A549 (cell line): ENCODE data around the gene MON1B. TPM values are rescaled to one million over a fixed set of nuclear protein-coding genes. Genes with fewer than 3 reads are reported as not detected.

ENCODE experiments used
- ATAC-seq, 2 experiments: fragments of 200-7000 bp in 1 of 2; fragments of >200 bp in 1 of 2; cut with Nextera tagmentation in 1 of 2; cut with Tn5 transposase in 1 of 2; 3 replicates each; pipeline versions ENCODE4 v1.8.0 to v1.9.1; 2018 to 2020; ENCODE audit warnings: mild to moderate bottlenecking in 1 of 2, moderate library complexity in 1 of 2
- CTCF ChIA-PET: fragments of 300-600 bp; sonication (Branson Sonifier 250); formaldehyde crosslinking; extraction: SDS; loops from one replicate; lab custom pipeline; 2021; ENCODE audit warnings: antibody characterized with exemption, inconsistent platforms; lab: Yijun Ruan, JAX
- POLR2A ChIA-PET: fragments of 350-600 bp; formaldehyde crosslinking; extraction: SDS; loops from one replicate; lab custom pipeline; 2021; ENCODE audit warnings: antibody characterized with exemption, inconsistent platforms; lab: Yijun Ruan, JAX
- DNase-seq, 2 experiments: peaks; one replicate each; pipeline versions ENCODE4 v3.0.0 to v3.0.0-alpha.2; 2011 to 2016; ENCODE audit warnings: low read depth in 1 of 2, low spot score in 1 of 2
- FAIRE-seq: peaks from 2 replicates; lab custom pipeline; 2011; peaks lifted over from hg19 to GRCh38; lab: Jason Lieb, UNC
- H3K27ac ChIP-seq, 2 experiments: fragments of >200 bp; sonication (Bioruptor Twin); formaldehyde crosslinking; 3 replicates each; pipeline ENCODE4 v1.5.1; 2016 to 2017
- H3K4me1 ChIP-seq: fragments of >200 bp; sonication (Bioruptor Twin); formaldehyde crosslinking; 3 replicates; pipeline ENCODE4 v1.6.1; 2016
- H3K4me2 ChIP-seq: fragments of >200 bp; sonication (Bioruptor Twin); formaldehyde crosslinking; 3 replicates; pipeline ENCODE4 v1.6.1; 2016
- H3K4me3 ChIP-seq: fragments of >200 bp; sonication (Bioruptor Twin); formaldehyde crosslinking; 3 replicates; pipeline ENCODE4 v1.5.1; 2016
- H3K9me3 ChIP-seq: fragments of >200 bp; sonication (Bioruptor Twin); formaldehyde crosslinking; 3 replicates; pipeline ENCODE4 v1.6.1; 2016
- ATOH8 ChIP-seq: fragments of 250-450 bp; sonication (Bioruptor Pico); IDR thresholded peaks from 2 replicates; pipeline ENCODE4 v1.5.0; 2020; ENCODE audit warnings: low read depth, mild to moderate bottlenecking, moderate library complexity
- CBX8 ChIP-seq: fragments of 200-600 bp; sonication (generic); IDR thresholded peaks from 2 replicates; pipeline ENCODE4 v1.6.1; 2016
- CEBPB ChIP-seq, 2 experiments: fragments of >200 bp in 1 of 2; sonication (Bioruptor Twin) in 1 of 2; formaldehyde crosslinking in 1 of 2; IDR thresholded peaks; 2 replicates each; pipeline ENCODE4 v1.6.1; 2012 to 2016
- CHD2 ChIP-seq: fragments of 150-350 bp; IDR thresholded peaks from 2 replicates; pipeline ENCODE4 v1.6.1; 2014; ENCODE audit warnings: low read length; ENCODE audit not compliant: partially characterized antibody
- E2F6 ChIP-seq: IDR thresholded peaks from 2 replicates; pipeline ENCODE4 v1.6.1; 2012; ENCODE audit warnings: low read depth, borderline replicate concordance
- ELK1 ChIP-seq: fragments of 150-350 bp; IDR thresholded peaks from 2 replicates; pipeline ENCODE4 v1.6.1; 2014; ENCODE audit warnings: low read depth, mild to moderate bottlenecking, low read length
- HDAC2 ChIP-seq: fragments of 200-600 bp; sonication (generic); IDR thresholded peaks from 2 replicates; pipeline ENCODE4 v1.6.1; 2016
- HOXB5 ChIP-seq: fragments of 250-450 bp; sonication (Bioruptor Pico); IDR thresholded peaks from 2 replicates; pipeline ENCODE4 v1.5.0; 2020; ENCODE audit warnings: mild to moderate bottlenecking, moderate library complexity
- NPAS2 ChIP-seq: fragments of 250-450 bp; sonication (Bioruptor Pico); IDR thresholded peaks from 2 replicates; pipeline ENCODE4 v1.8.0; 2022; ENCODE audit warnings: mild to moderate bottlenecking, moderate library complexity, borderline replicate concordance
- PHF8 ChIP-seq: fragments of 200-600 bp; sonication (generic); IDR thresholded peaks from 2 replicates; pipeline ENCODE4 v1.6.1; 2016; ENCODE audit warnings: low read depth, mild to moderate bottlenecking, antibody characterized with exemption, moderate library complexity, borderline replicate concordance
- POLR2A ChIP-seq: IDR thresholded peaks from 2 replicates; pipeline ENCODE4 v1.6.1; 2012; ENCODE audit warnings: mild to moderate bottlenecking, low read length
- RFX5 ChIP-seq: fragments of 450-650 bp; IDR thresholded peaks from 2 replicates; pipeline ENCODE4 v1.7.1; 2014; ENCODE audit warnings: antibody characterized with exemption, mild to moderate bottlenecking, moderate library complexity
- RNF2 ChIP-seq: fragments of 200-600 bp; sonication (generic); IDR thresholded peaks from 2 replicates; pipeline ENCODE4 v1.6.1; 2016; ENCODE audit warnings: low read depth, mild to moderate bottlenecking, antibody characterized with exemption, moderate library complexity, borderline replicate concordance
- TP53 ChIP-seq: fragments of 250-450 bp; sonication (Bioruptor Pico); IDR thresholded peaks from 2 replicates; pipeline ENCODE4 v1.5.0; 2021; ENCODE audit warnings: mild to moderate bottlenecking, moderate library complexity
- ZSCAN20 ChIP-seq: fragments of 250-450 bp; sonication (Bioruptor Pico); IDR thresholded peaks from 2 replicates; pipeline ENCODE4 v1.8.0; 2022; ENCODE audit warnings: mild to moderate bottlenecking, moderate library complexity
- WGBS: methylation state at CpG from one replicate; pipeline ENCODE4 v1.1.6; 2017; ENCODE audit errors: missing lambda C conversion rate; 5-methylcytosine and 5-hydroxymethylcytosine counted together
- polyA plus RNA-seq, 4 experiments: library from polyadenylated mRNA; depleted of rRNA in 3 of 4; stranded (reverse); fragments of >200 nt; fragmentation: RNase III in 1 of 4; extraction: RNeasy Plus Mini Kit Qiagen cat#74134 plus additional on column Dnase treatment in 1 of 4; gene quantifications; 2 replicates in 3 of 4; 3 replicates in 1 of 4; pipeline ENCODE4 v1.2.3, GENCODE V29; 2011 to 2017
- TF ChIP-seq, protein P1 (sequence below): IDR thresholded peaks from 2 replicates; pipeline ENCODE4 v1.6.1; 2012

The MON1B gene
- polyA plus RNA-seq, 2 of the 4 experiments (the other 2 are of a cell fraction), result 18.0 to 32.5 TPM

DNA sequence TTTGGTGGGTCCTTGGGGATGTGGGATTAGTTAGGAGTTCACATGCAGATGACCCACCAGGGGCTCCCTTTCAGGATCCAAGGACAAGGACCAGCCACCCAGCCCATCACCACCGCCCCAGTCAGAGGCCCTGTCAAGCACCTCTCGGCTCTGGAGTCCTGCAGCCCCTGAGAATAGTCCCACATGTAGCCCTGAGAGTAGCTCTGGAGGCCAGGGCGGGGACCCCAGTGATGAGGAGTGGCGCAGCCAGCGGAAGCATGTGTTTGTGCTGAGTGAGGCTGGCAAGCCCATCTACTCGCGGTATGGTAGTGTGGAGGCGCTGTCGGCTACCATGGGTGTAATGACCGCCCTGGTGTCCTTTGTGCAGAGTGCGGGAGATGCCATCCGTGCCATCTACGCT, 2.4 kb downstream of the MON1B start:
- Histone ChIP-seq H3K4me1 (peaks cover 14% of the 10 kb centered on the region; the same call in 2 of the 3 replicates), H3K4me2 (no peak overlapping the region), H3K4me3 (no peak overlapping the region), H3K27ac (no peak overlapping the region), H3K9me3 (no peaks in the 10 kb centered on the region)
- ChIA-PET CTCF (interaction anchor here (1.3 to 1.4 kb wide), 2 partner anchors 9 to 20 kb away, joined by 3 to 5 read pairs; no protein-coding TSS in a partner anchor), POLR2A (interaction anchor here (0.9 kb wide), 1 partner anchor 19 kb away, joined by 5 read pairs; no protein-coding TSS in a partner anchor)
- 96% methylated on average over 13 of the region's 13 CpGs for WGBS
- DNase-seq, result no peak
- TF ChIP-seq RNF2 (no peak), ATOH8 (CRISPR knock-in tag) (no peak), CEBPB (IDR thresholded peaks at IDR 0.05) (no peak), HOXB5 (CRISPR knock-in tag) (no peak), ZSCAN20 (CRISPR knock-in tag) (no peak), CBX8 (no peak), E2F6 (no peak), HDAC2 (no peak), NPAS2 (CRISPR knock-in tag) (no peak)
- TF ChIP-seq, protein P1, sequence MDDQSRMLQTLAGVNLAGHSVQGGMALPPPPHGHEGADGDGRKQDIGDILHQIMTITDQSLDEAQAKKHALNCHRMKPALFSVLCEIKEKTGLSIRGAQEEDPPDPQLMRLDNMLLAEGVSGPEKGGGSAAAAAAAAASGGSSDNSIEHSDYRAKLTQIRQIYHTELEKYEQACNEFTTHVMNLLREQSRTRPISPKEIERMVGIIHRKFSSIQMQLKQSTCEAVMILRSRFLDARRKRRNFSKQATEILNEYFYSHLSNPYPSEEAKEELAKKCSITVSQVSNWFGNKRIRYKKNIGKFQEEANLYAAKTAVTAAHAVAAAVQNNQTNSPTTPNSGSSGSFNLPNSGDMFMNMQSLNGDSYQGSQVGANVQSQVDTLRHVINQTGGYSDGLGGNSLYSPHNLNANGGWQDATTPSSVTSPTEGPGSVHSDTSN, result no peak
- no peak for ATAC-seq
- FAIRE-seq, result no peak

DNA sequence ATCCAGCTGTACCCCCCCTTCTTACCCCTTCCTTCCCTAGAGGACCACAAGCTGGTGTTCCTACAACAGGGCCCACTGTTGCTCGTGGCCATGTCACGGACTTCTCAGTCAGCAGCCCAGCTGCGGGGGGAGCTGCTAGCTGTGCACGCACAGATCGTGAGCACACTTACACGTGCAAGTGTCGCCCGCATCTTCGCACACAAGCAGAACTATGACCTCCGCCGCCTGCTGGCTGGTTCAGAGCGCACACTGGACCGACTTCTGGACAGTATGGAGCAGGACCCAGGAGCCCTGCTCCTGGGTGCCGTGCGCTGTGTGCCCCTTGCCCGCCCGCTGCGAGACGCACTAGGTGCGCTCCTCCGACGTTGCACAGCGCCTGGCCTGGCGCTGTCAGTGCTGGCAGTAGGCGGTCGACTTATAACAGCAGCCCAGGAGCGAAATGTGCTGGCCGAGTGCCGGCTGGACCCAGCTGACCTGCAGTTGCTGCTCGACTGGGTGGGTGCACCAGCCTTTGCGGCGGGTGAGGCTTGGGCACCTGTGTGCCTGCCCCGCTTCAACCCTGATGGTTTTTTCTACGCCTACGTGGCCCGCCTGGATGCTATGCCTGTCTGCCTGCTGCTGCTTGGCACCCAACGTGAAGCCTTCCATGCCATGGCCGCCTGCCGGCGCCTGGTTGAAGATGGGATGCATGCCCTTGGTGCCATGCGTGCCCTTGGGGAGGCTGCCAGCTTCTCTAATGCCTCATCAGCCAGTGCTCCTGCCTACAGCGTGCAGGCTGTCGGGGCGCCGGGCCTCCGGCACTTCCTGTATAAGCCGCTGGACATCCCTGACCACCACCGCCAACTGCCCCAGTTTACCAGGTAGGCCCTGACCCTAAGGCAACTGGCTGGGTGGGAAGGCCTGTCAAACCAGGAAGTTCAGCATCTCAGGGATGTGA, 3.6 kb downstream of the MON1B start:
- H3K4me3 ChIP-seq, result no peak overlapping the region
- TF ChIP-seq POLR2A (no peak), RNF2 (no peak), NPAS2 (CRISPR knock-in tag) (no peak), TP53 (no peak), PHF8 (no peak), RFX5 (no peak), ELK1 (no peak), E2F6 (no peak), CHD2 (no peak)
- TF ChIP-seq, all 56 proteins: peak for 0
- H3K4me2 ChIP-seq, result no peak overlapping the region
- DNase-seq (no peak), FAIRE-seq (no peak), ATAC-seq (no peak)
- 94% methylated on average over 37 of the region's 48 CpGs for WGBS
- CTCF ChIA-PET, result interaction anchor here (1.3 to 1.4 kb wide), 3 partner anchors 8 to 19 kb away, joined by 3 to 5 read pairs (median 3); no protein-coding TSS in a partner anchor
- peaks cover 13% of the 10 kb centered on the region; the same call in 2 of the 3 replicates for H3K4me1 ChIP-seq
- POLR2A ChIA-PET, result interaction anchor here (0.9 kb wide), 1 partner anchor 18 kb away, joined by 5 read pairs; no protein-coding TSS in a partner anchor
- no peaks in the 10 kb centered on the region for H3K9me3 ChIP-seq
- H3K27ac ChIP-seq, result no peak overlapping the region
